ENCODE results near the gene VGLL2.

- TF ChIP-seq CTCF (IDR thresholded peaks at IDR 0.05; ENCODE audit: extremely low read depth in 1 of 2, insufficient read depth in 1 of 2, low read depth in 1 of 2, low read length in 2 of 2) (no peak), EZH2 (IDR thresholded peaks at IDR 0.05; ENCODE audit: borderline replicate concordance, low read depth, low read length, severe bottlenecking) (no peak), GATA2 (IDR thresholded peaks at IDR 0.05; ENCODE audit: insufficient read depth, insufficient read length, low read depth, low read length) (no peak), MYC (IDR thresholded peaks at IDR 0.05; ENCODE audit: low read depth, low read length) (no peak)
These were observed 4.3 kb downstream of the VGLL2 start for GRCh38 chr6:117269638-117270054.
